ENCODE measurements around the gene ADSS2.

GRCh38 chr1:244376126-244376525, 75.6 kb downstream of the ADSS2 start:
- TF ChIP-seq ZNF501 (tag by site-specific recombination; IDR thresholded peaks at IDR 0.05) (no peak), ZBTB44 (tag by site-specific recombination; IDR thresholded peaks at IDR 0.05) (no peak), ZSCAN30 (tag by site-specific recombination; IDR thresholded peaks at IDR 0.05) (no peak), CTCF (tag by site-specific recombination; IDR thresholded peaks at IDR 0.05) (no peak), ZNF24 (tag by site-specific recombination; IDR thresholded peaks at IDR 0.05) (no peak), ZNF704 (tag by site-specific recombination; IDR thresholded peaks at IDR 0.05) (no peak), ZNF146 (tag by site-specific recombination; IDR thresholded peaks at IDR 0.05) (no peak), MYNN (tag by site-specific recombination; IDR thresholded peaks at IDR 0.05; ENCODE audit: borderline replicate concordance) (no peak), ZSCAN4 (tag by site-specific recombination; IDR thresholded peaks at IDR 0.05) (no peak), ZNF138 (tag by site-specific recombination; IDR thresholded peaks at IDR 0.05; ENCODE audit: borderline replicate concordance) (no peak), ZNF248 (tag by site-specific recombination; IDR thresholded peaks at IDR 0.05) (no peak), ZNF561 (tag by site-specific recombination; IDR thresholded peaks at IDR 0.05; ENCODE audit: borderline replicate concordance) (no peak), GLI4 (tag by site-specific recombination; IDR thresholded peaks at IDR 0.05) (no peak), SP2 (tag by site-specific recombination; IDR thresholded peaks at IDR 0.05) (no peak)
